GM12873 (cell line): ENCODE results near the gene NPW.

ENCODE experiments used
- CTCF ChIP-seq: IDR thresholded peaks from 2 replicates; pipeline ENCODE4 v1.5.1; 2012; ENCODE audit warnings: low read depth, mild to moderate bottlenecking, moderate library complexity, low read length, control low read depth; ENCODE audit not compliant: insufficient read depth; ENCODE audit errors: missing control alignments

Gene NPW

GRCh38 chr16:2028620-2029220, 9.1 kb downstream of the NPW start:
- TF ChIP-seq CTCF: no peak

- TF ChIP-seq CTCF: no peak
Measured at GRCh38 chr16:2029350-2029749, 9.8 kb downstream of the NPW start.

- TF ChIP-seq CTCF: no peak
Measured at GRCh38 chr16:2030036-2030435, 10.5 kb downstream of the NPW start.

GRCh38 chr16:2031081-2031577, 11.5 kb downstream of the NPW start:
- no peak for TF ChIP-seq CTCF

GRCh38 chr16:2032285-2033056, 12.9 kb downstream of the NPW start:
- no peak for TF ChIP-seq CTCF

GRCh38 chr16:2033057-2033908, 13.7 kb downstream of the NPW start:
- TF ChIP-seq CTCF: no peak
